Tibial nerve (tissue), 4 donors: ENCODE measurements around the gene LANCL1. TPM values are rescaled to one million over a fixed set of nuclear protein-coding genes. Genes with fewer than 3 reads are reported as not detected.

Source experiments
- DNase-seq, 2 donors: peaks; one replicate each; pipeline ENCODE4 v3.0.0-alpha.2; 2019; ENCODE audit warnings: low spot score in 2 of 2
- H3K27ac ChIP-seq, 4 donors: fragments of 200-600 bp; sonication (generic) in 3 of 4; one replicate each; pipeline ENCODE4 v1.5.1; 2017 to 2019; ENCODE audit warnings: mild to moderate bottlenecking in 1 of 4
- H3K27me3 ChIP-seq, 2 donors: fragments of 200-600 bp; sonication (generic) in 1 of 2; one replicate each; pipeline versions ENCODE4 v1.5.1 to v1.6.0; 2017 to 2019
- H3K36me3 ChIP-seq, 3 donors: fragments of 200-600 bp; sonication (generic); one replicate each; pipeline ENCODE4 v1.5.1; 2018 to 2019
- H3K4me1 ChIP-seq, 4 donors: fragments of 200-600 bp; sonication (generic) in 3 of 4; one replicate each; pipeline ENCODE4 v1.5.1; 2017 to 2019
- H3K4me3 ChIP-seq, 4 donors: fragments of 200-600 bp; sonication (generic) in 3 of 4; one replicate each; pipeline ENCODE4 v1.5.1; 2017 to 2019; ENCODE audit warnings: mild to moderate bottlenecking in 1 of 4, moderate library complexity in 1 of 4
- H3K9me3 ChIP-seq, 4 donors: fragments of 200-600 bp; sonication (generic) in 3 of 4; one replicate each; pipeline ENCODE4 v1.5.1; 2017 to 2019
- CTCF ChIP-seq, 5 experiments: fragments of 200-600 bp in 3 of 5; fragments of 450-650 bp in 2 of 5; sonication (generic) in 3 of 5; IDR thresholded peaks; one replicate each; pipeline ENCODE4 v1.5.1; 2016 to 2019; ENCODE audit warnings: antibody characterized with exemption in 5 of 5, mild to moderate bottlenecking in 3 of 5, moderate library complexity in 2 of 5
- EP300 ChIP-seq, 2 donors: sonication (generic); formaldehyde crosslinking; IDR thresholded peaks; one replicate each; pipeline ENCODE4 v1.6.1; 2017; ENCODE audit warnings: antibody characterized with exemption in 2 of 2, mild to moderate bottlenecking in 1 of 2
- POLR2A ChIP-seq, 2 donors: fragments of 450-650 bp; IDR thresholded peaks; one replicate each; pipeline ENCODE4 v1.6.1; 2017; ENCODE audit warnings: antibody characterized with exemption in 2 of 2, mild to moderate bottlenecking in 2 of 2, moderate library complexity in 2 of 2
- WGBS, 2 donors: methylation state at CpG; one replicate each; pipeline ENCODE4 v1.1.5; 2018; 5-methylcytosine and 5-hydroxymethylcytosine counted together
- total RNA-seq, 4 donors: library from RNA; depleted of rRNA; stranded (reverse); fragments of >200 nt; gene quantifications; one replicate each; pipeline ENCODE4 v1.1.0, GENCODE V29; 2016

Gene LANCL1
- total RNA-seq, 4 donors from 2014 or later = 28.2 to 44.4 (median 40.1) TPM

GRCh38 chr2:210442878-210443277 is 33.7 kb downstream of the LANCL1 start:
- H3K4me3 ChIP-seq = no peak overlapping the region
- no peaks in the 10 kb centered on the region for H3K27me3 ChIP-seq
- H3K9me3 ChIP-seq = peaks cover 0 to 9% (median 0%) of the 10 kb centered on the region in 4 donors
- no peaks in the 10 kb centered on the region for H3K4me1 ChIP-seq
- 87 to 94% methylated on average over 1 of the region's 1 CpG for WGBS, 2 donors
- H3K27ac ChIP-seq = no peak overlapping the region
- TF ChIP-seq EP300 (IDR thresholded peaks at IDR 0.05) = no peak
- no peak for TF ChIP-seq CTCF (IDR thresholded peaks at IDR 0.05)
- no peak for TF ChIP-seq POLR2A (IDR thresholded peaks at IDR 0.05)
- no peak for DNase-seq
- H3K36me3 ChIP-seq = peaks cover 0 to 70% (median 5%) of the 10 kb centered on the region in 3 donors

- H3K4me3 ChIP-seq = no peak overlapping the region
These were observed 34.1 kb downstream of the LANCL1 start for GRCh38 chr2:210442457-210442856.

GRCh38 chr2:210440206-210440605 is 36.4 kb downstream of the LANCL1 start:
- Histone ChIP-seq H3K27ac (no peak overlapping the region), H3K36me3 (peaks cover 4 to 72% (median 16%) of the 10 kb centered on the region in 3 donors), H3K4me3 (no peak overlapping the region), H3K9me3 (no peaks in the 10 kb centered on the region), H3K27me3 (no peaks in the 10 kb centered on the region), H3K4me1 (no peaks in the 10 kb centered on the region)
- DNase-seq = no peak
- 91 to 97% methylated on average over 3 of the region's 3 CpGs for WGBS, 2 donors
- TF ChIP-seq CTCF (IDR thresholded peaks at IDR 0.05) = no peak
- TF ChIP-seq EP300 (IDR thresholded peaks at IDR 0.05) = no peak
- TF ChIP-seq POLR2A (IDR thresholded peaks at IDR 0.05) = no peak

More at GRCh38 chr2:210442457-210442856, 34.1 kb downstream of the LANCL1 start:
- no peak for TF ChIP-seq CTCF (IDR thresholded peaks at IDR 0.05)
- H3K4me1 ChIP-seq = no peaks in the 10 kb centered on the region
- H3K27me3 ChIP-seq = no peaks in the 10 kb centered on the region
- H3K36me3 ChIP-seq = peaks cover 0 to 69% (median 5%) of the 10 kb centered on the region in 3 donors
- 88 to 90% methylated on average over 2 of the region's 2 CpGs for whole genome bisulfite sequencing, 2 donors
- H3K27ac ChIP-seq = no peak overlapping the region
- H3K9me3 ChIP-seq = peaks cover 0 to 6% (median 0%) of the 10 kb centered on the region in 4 donors
- DNase-seq = no peak

GRCh38 chr2:210435439-210435838 is 41.1 kb downstream of the LANCL1 start:
- no peaks in the 10 kb centered on the region for H3K4me1 ChIP-seq
- no peaks in the 10 kb centered on the region for H3K27me3 ChIP-seq
- no peak overlapping the region for H3K4me3 ChIP-seq
- no peaks in the 10 kb centered on the region for H3K9me3 ChIP-seq
- H3K27ac ChIP-seq = no peak overlapping the region
- no peak for DNase-seq
- 92 to 94% methylated on average over 1 of the region's 1 CpG for WGBS, 2 donors
- H3K36me3 ChIP-seq = peaks cover 4 to 94% (median 28%) of the 10 kb centered on the region in 3 donors
- TF ChIP-seq EP300 (IDR thresholded peaks at IDR 0.05) = no peak

- peaks cover 0 to 7% (median 2%) of the 10 kb centered on the region in 4 donors for H3K9me3 ChIP-seq
These were observed 43.9 kb downstream of the LANCL1 start for GRCh38 chr2:210432633-210433032.

More at GRCh38 chr2:210432633-210433032, 43.9 kb downstream of the LANCL1 start:
- Histone ChIP-seq H3K36me3 (peaks cover 4 to 91% (median 23%) of the 10 kb centered on the region in 3 donors), H3K27ac (no peak overlapping the region), H3K4me1 (no peaks in the 10 kb centered on the region), H3K27me3 (no peaks in the 10 kb centered on the region), H3K4me3 (no peak overlapping the region)
- no peak for DNase-seq
- WGBS, 2 donors = 96% methylated on average over 1 of the region's 1 CpG
- TF ChIP-seq CTCF (IDR thresholded peaks at IDR 0.05) (no peak), POLR2A (IDR thresholded peaks at IDR 0.05) (no peak), EP300 (IDR thresholded peaks at IDR 0.05) (no peak)
